Mesendoderm (in vitro differentiated cells): Measurements from ENCODE around the gene NBEA.

Experiments used
- DNase-seq: peaks from one replicate; pipeline ENCODE4 v3.0.0; 2013
- H2AK5ac ChIP-seq: 2 replicates; pipeline ENCODE4 v1.6.1; 2013; ENCODE audit warnings: low read length, inconsistent platforms
- H2BK120ac ChIP-seq: 2 replicates; pipeline ENCODE4 v1.6.1; 2013; ENCODE audit warnings: low read depth, mild to moderate bottlenecking, low read length, moderate library complexity, mixed read lengths
- H2BK15ac ChIP-seq: replicated peaks from 2 replicates; pipeline ENCODE4 v1.6.1; 2013; ENCODE audit warnings: low read depth, mild to moderate bottlenecking, moderate library complexity
- H2BK5ac ChIP-seq: 2 replicates; pipeline ENCODE4 v1.6.1; 2013; ENCODE audit warnings: low read length, inconsistent platforms
- H3K18ac ChIP-seq: 2 replicates; pipeline ENCODE4 v1.6.1; 2013; ENCODE audit warnings: mild to moderate bottlenecking, low read length, mixed read lengths
- H3K23ac ChIP-seq: one replicate; pipeline ENCODE4 v1.6.1; 2013; ENCODE audit warnings: low read length
- H3K27ac ChIP-seq: 2 replicates; pipeline ENCODE4 v1.5.1; 2013; ENCODE audit warnings: low read depth, mild to moderate bottlenecking, inconsistent platforms, low read length, moderate library complexity
- H3K27me3 ChIP-seq: 2 replicates; pipeline ENCODE4 v1.6.1; 2013; ENCODE audit warnings: low read length, control low read depth, mild to moderate bottlenecking, inconsistent platforms; ENCODE audit not compliant: insufficient read depth, poor library complexity
- H3K36me3 ChIP-seq: 2 replicates; pipeline ENCODE4 v1.6.1; 2013; ENCODE audit warnings: low read length, inconsistent platforms; ENCODE audit not compliant: control insufficient read depth, insufficient read depth
- H3K4ac ChIP-seq: one replicate; pipeline ENCODE4 v1.6.1; 2013; ENCODE audit warnings: low read depth, mild to moderate bottlenecking, low read length, moderate library complexity
- H3K4me1 ChIP-seq: 2 replicates; pipeline ENCODE4 v1.6.1; 2013; ENCODE audit warnings: low read depth, low read length, inconsistent platforms; ENCODE audit not compliant: control insufficient read depth
- H3K4me2 ChIP-seq: 2 replicates; pipeline ENCODE4 v1.6.1; 2013; ENCODE audit warnings: low read length
- H3K4me3 ChIP-seq: 2 replicates; pipeline ENCODE4 v1.5.1; 2013; ENCODE audit warnings: mild to moderate bottlenecking, low read length
- H3K56ac ChIP-seq: one replicate; pipeline ENCODE4 v1.6.1; 2013; ENCODE audit warnings: low read length
- H3K79me1 ChIP-seq: 2 replicates; pipeline ENCODE4 v1.6.1; 2013; ENCODE audit warnings: low read length, inconsistent platforms
- H3K79me2 ChIP-seq: 2 replicates; pipeline ENCODE4 v1.6.1; 2013; ENCODE audit warnings: mild to moderate bottlenecking, low read length; ENCODE audit not compliant: control insufficient read depth, insufficient read depth
- H3K9ac ChIP-seq: 2 replicates; pipeline ENCODE4 v1.6.1; 2013; ENCODE audit warnings: low read length, inconsistent platforms
- H4K5ac ChIP-seq: one replicate; pipeline ENCODE4 v1.6.1; 2013; ENCODE audit warnings: low read length
- H4K8ac ChIP-seq: one replicate; pipeline ENCODE4 v1.6.1; 2013; ENCODE audit warnings: low read depth, mild to moderate bottlenecking, control low read depth, low read length, moderate library complexity
- WGBS: extraction: QIAGEN DNeasy Blood & Tissue Kit; methylation state at CpG from one replicate; pipeline ENCODE4 v1.1.7; 2013; ENCODE audit warnings: low lambda C conversion rate, missing lambda C conversion rate; ENCODE audit not compliant: insufficient coverage; ENCODE audit errors: extremely low coverage; 5-methylcytosine and 5-hydroxymethylcytosine counted together

NBEA gene

GRCh38 chr13:35479706-35480105 lies 537.6 kb downstream of the NBEA start:
- Histone ChIP-seq H3K27me3 (peaks cover 24% of the 10 kb centered on the region), H4K8ac (no peak overlapping the region), H3K79me1 (no peaks in the 10 kb centered on the region), H4K5ac (no peak overlapping the region), H2AK5ac (no peak overlapping the region), H3K36me3 (no peaks in the 10 kb centered on the region), H3K4me2 (no peak overlapping the region), H3K56ac (no peak overlapping the region), H3K27ac (no peak overlapping the region), H3K9ac (no peak overlapping the region), H3K18ac (no peak overlapping the region), H3K79me2 (no peaks in the 10 kb centered on the region), H3K4me1 (no peaks in the 10 kb centered on the region), H3K4me3 (no peak overlapping the region), H3K23ac (no peak overlapping the region), H2BK5ac (no peak overlapping the region), H2BK15ac (no peak overlapping the region), H2BK120ac (no peak overlapping the region), H3K4ac (no peak overlapping the region)
- WGBS = no CpG with 5 or more reads among the region's 1 CpG
- no peak for DNase-seq

DNA sequence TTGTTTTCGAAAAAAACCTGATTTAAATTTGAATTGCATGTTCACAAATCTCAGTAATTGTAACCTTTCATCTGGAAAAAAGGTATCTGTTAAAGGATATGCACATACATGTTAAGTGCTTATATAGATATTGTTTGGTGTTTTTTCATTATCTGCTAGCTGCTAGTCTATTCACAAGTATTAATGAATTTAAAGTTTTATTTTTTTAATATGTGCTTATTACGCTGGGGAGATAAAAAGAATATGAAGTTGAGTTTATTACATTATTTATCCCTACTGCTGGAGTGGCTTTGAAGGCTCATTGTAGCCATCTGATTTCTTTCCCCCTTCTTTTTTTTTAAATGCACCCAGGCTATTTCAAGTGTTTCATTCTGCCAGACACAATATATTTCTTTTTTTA lies 538.3 kb downstream of the NBEA start:
- no peaks in the 10 kb centered on the region for H3K79me1 ChIP-seq
- WGBS = 100% methylated on average over 1 of the region's 2 CpGs
- no peak overlapping the region for H2AK5ac ChIP-seq
- H2BK15ac ChIP-seq = no peak overlapping the region
- no peak overlapping the region for H4K8ac ChIP-seq
- no peak overlapping the region for H3K9ac ChIP-seq
- no peak overlapping the region for H3K4me2 ChIP-seq
- no peak overlapping the region for H3K4ac ChIP-seq
- H3K4me3 ChIP-seq = no peak overlapping the region
- no peak for DNase-seq
- H3K36me3 ChIP-seq = no peaks in the 10 kb centered on the region
- no peak overlapping the region for H2BK5ac ChIP-seq
- no peak overlapping the region for H3K27ac ChIP-seq
- no peak overlapping the region for H2BK120ac ChIP-seq
- H3K27me3 ChIP-seq = peaks cover 24% of the 10 kb centered on the region
- H3K4me1 ChIP-seq = no peaks in the 10 kb centered on the region
- H3K23ac ChIP-seq = no peak overlapping the region
- H3K18ac ChIP-seq = no peak overlapping the region
- H4K5ac ChIP-seq = no peak overlapping the region
- no peak overlapping the region for H3K56ac ChIP-seq
- no peaks in the 10 kb centered on the region for H3K79me2 ChIP-seq

DNA sequence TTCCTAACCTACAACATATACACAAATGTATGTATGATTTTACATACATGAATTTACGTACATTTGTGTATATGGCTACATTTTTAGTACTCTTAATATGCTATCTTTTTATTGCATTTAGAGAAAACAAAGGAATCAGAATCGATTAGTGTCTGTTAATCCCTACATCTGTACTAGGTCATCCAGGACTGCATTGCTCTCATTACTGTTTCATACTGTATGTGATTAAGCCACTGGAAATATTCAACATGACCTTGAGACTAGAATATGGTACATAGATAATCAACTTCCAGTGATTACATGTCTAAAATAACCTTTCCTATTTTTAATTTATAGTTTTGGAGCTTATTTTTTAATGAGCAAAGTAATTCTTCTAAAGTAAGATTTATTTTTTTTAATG lies 539.7 kb downstream of the NBEA start:
- no peak for DNase-seq
- Histone ChIP-seq H3K79me2 (no peaks in the 10 kb centered on the region), H3K56ac (no peak overlapping the region), H3K4me3 (no peak overlapping the region), H3K4me2 (no peak overlapping the region), H4K5ac (no peak overlapping the region), H3K36me3 (no peaks in the 10 kb centered on the region), H4K8ac (no peak overlapping the region), H3K18ac (no peak overlapping the region), H3K79me1 (no peaks in the 10 kb centered on the region), H3K27me3 (peaks cover 19% of the 10 kb centered on the region), H2AK5ac (no peak overlapping the region), H2BK5ac (no peak overlapping the region), H3K9ac (no peak overlapping the region), H3K4me1 (no peaks in the 10 kb centered on the region), H3K27ac (no peak overlapping the region), H3K4ac (no peak overlapping the region), H2BK15ac (no peak overlapping the region), H2BK120ac (no peak overlapping the region), H3K23ac (no peak overlapping the region)
- no CpG with 5 or more reads among the region's 2 CpGs for WGBS

DNA sequence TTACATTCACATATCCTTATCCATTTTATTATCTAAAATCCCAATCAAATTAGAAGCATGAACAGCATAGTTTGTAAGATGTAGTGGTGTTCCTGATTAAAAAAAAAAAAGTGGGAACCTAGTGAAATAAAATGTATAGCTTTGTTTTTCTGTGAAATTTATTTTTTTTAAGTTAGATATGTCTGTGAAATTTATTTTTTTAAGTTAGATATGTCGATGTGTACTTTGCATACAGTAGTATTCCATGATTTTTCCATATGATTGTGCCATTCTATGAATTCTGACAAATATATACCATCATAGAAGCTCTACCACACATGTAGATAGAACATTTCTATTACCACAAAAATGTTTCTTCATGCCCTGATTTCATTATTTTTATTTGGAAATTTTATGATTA lies 540.5 kb downstream of the NBEA start:
- Histone ChIP-seq H3K18ac (no peak overlapping the region), H2BK120ac (no peak overlapping the region), H3K36me3 (no peaks in the 10 kb centered on the region), H3K23ac (no peak overlapping the region), H2AK5ac (no peak overlapping the region), H2BK5ac (no peak overlapping the region), H4K8ac (no peak overlapping the region), H3K27me3 (peaks cover 12% of the 10 kb centered on the region), H3K4me1 (no peaks in the 10 kb centered on the region), H3K27ac (no peak overlapping the region), H3K4ac (no peak overlapping the region), H3K4me3 (no peak overlapping the region), H3K79me2 (no peaks in the 10 kb centered on the region), H3K56ac (no peak overlapping the region), H3K9ac (no peak overlapping the region), H3K79me1 (no peaks in the 10 kb centered on the region), H3K4me2 (no peak overlapping the region), H2BK15ac (no peak overlapping the region), H4K5ac (no peak overlapping the region)
- 100% methylated on average over 1 of the region's 1 CpG for WGBS
- DNase-seq = no peak

DNA sequence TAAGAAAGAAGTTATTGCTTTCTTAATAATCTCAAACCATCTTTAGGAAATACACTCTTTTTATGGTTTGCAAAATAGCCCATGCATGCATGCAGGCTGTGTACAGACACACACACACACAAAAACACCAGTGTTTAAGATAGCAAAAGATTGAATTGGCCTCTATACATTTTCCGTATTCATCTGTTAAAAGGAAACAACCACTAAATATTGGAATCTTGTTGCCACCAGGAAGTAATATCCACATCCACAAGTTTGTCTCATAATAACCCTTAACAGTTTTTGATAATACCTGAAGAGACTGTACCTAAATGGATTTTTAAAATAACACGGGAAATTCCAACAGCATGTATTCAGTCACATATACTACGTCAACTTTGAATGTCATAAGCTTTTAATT lies 541.7 kb downstream of the NBEA start:
- no peak overlapping the region for H2AK5ac ChIP-seq
- H4K8ac ChIP-seq = no peak overlapping the region
- H3K4me1 ChIP-seq = no peaks in the 10 kb centered on the region
- H3K27ac ChIP-seq = no peak overlapping the region
- no peak overlapping the region for H2BK15ac ChIP-seq
- H3K18ac ChIP-seq = no peak overlapping the region
- H3K27me3 ChIP-seq = peaks cover 5% of the 10 kb centered on the region
- no CpG with 5 or more reads among the region's 3 CpGs for WGBS
- no peaks in the 10 kb centered on the region for H3K79me2 ChIP-seq
- DNase-seq = no peak
- no peak overlapping the region for H3K23ac ChIP-seq
- no peak overlapping the region for H2BK5ac ChIP-seq
- H4K5ac ChIP-seq = no peak overlapping the region
- H3K79me1 ChIP-seq = no peaks in the 10 kb centered on the region
- H3K36me3 ChIP-seq = no peaks in the 10 kb centered on the region
- H2BK120ac ChIP-seq = no peak overlapping the region
- H3K4me2 ChIP-seq = no peak overlapping the region
- H3K4ac ChIP-seq = no peak overlapping the region
- H3K9ac ChIP-seq = no peak overlapping the region
- no peak overlapping the region for H3K4me3 ChIP-seq
- H3K56ac ChIP-seq = no peak overlapping the region

DNA sequence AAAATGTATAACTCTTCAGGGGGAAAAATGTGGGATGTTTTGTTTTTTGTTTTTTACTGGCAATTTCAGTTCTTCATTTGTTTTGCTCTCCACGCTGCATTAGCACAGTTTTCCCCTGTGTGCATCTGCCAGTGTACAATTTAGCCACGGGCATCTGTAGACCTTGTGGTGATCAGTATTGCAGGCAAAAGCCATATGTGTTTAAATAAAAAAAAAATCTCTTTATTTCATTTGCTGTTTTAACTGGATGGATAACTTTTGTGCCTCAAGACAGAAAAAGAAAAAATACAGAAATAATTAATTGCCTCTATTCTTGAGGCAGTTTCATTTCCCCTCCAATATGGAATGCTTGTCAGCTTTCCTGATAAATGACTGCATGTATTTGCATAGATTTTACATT lies 542.3 kb downstream of the NBEA start:
- no peaks in the 10 kb centered on the region for H3K27me3 ChIP-seq
- no peak for DNase-seq

More for the DNA sequence above, 542.3 kb downstream of the NBEA start:
- Histone ChIP-seq H3K4ac (no peak overlapping the region), H3K79me2 (no peaks in the 10 kb centered on the region), H3K4me1 (no peaks in the 10 kb centered on the region), H3K27ac (no peak overlapping the region), H3K23ac (no peak overlapping the region), H2BK120ac (no peak overlapping the region), H3K56ac (no peak overlapping the region), H3K9ac (no peak overlapping the region), H2BK15ac (no peak overlapping the region), H3K4me3 (no peak overlapping the region), H3K18ac (no peak overlapping the region), H4K8ac (no peak overlapping the region), H2AK5ac (no peak overlapping the region), H3K4me2 (no peak overlapping the region), H3K36me3 (no peaks in the 10 kb centered on the region), H3K79me1 (no peaks in the 10 kb centered on the region), H4K5ac (no peak overlapping the region), H2BK5ac (no peak overlapping the region)
- no CpG with 5 or more reads among the region's 2 CpGs for WGBS
